Measurements from ENCODE around the gene LEF1.

Gene LEF1

GRCh38 chr4:108174856-108175255 lies 6.1 kb upstream of the LEF1 start:
- DNase-seq, result no peak

GRCh38 chr4:108173599-108174057 lies 4.9 kb upstream of the LEF1 start:
- no peak for DNase-seq

GRCh38 chr4:108172753-108173598 lies 4.2 kb upstream of the LEF1 start:
- peak; percentile 63 for DNase-seq

GRCh38 chr4:108172231-108172752 lies 3.6 kb upstream of the LEF1 start:
- no peak for DNase-seq

- peak; percentile 72 for DNase-seq
Observed at GRCh38 chr4:108171339-108172230, 2.9 kb upstream of the LEF1 start.

GRCh38 chr4:108170631-108171338 lies 2.1 kb upstream of the LEF1 start:
- DNase-seq, result no peak

GRCh38 chr4:108169664-108170063 lies 932 bp upstream of the LEF1 start:
- DNase-seq, result no peak

GRCh38 chr4:108168160-108168670 lies 517 bp downstream of the LEF1 start:
- DNase-seq, result peak; percentile 24

GRCh38 chr4:108166441-108167315 lies 2.1 kb downstream of the LEF1 start:
- peak; percentile 54 for DNase-seq

GRCh38 chr4:108166038-108166437 lies 2.7 kb downstream of the LEF1 start:
- DNase-seq, result peak; percentile 28

GRCh38 chr4:108165586-108165985 lies 3.1 kb downstream of the LEF1 start:
- no peak for DNase-seq

- DNase-seq, result no peak
Observed at GRCh38 chr4:108163351-108163750, 5.4 kb downstream of the LEF1 start.

GRCh38 chr4:108160741-108161352 lies 7.9 kb downstream of the LEF1 start:
- DNase-seq, result no peak

GRCh38 chr4:108159845-108160244 lies 8.9 kb downstream of the LEF1 start:
- no peak for DNase-seq

GRCh38 chr4:108157655-108158054 lies 11.1 kb downstream of the LEF1 start:
- DNase-seq, result no peak

GRCh38 chr4:108156391-108156790 lies 12.3 kb downstream of the LEF1 start:
- no peak for DNase-seq

GRCh38 chr4:108155373-108155772 lies 13.4 kb downstream of the LEF1 start:
- DNase-seq, result no peak

GRCh38 chr4:108152980-108153379 lies 15.8 kb downstream of the LEF1 start:
- DNase-seq, result no peak

GRCh38 chr4:108149588-108150380 lies 18.9 kb downstream of the LEF1 start:
- no peak for DNase-seq

- DNase-seq, result no peak
Observed at GRCh38 chr4:108148316-108148715, 20.4 kb downstream of the LEF1 start.

Measured in activated gamma-delta T cell treated with Interleukin-2 at 50 U/mL for 16 hours (primary cell).